HG03432 (cell line): ENCODE measurements around the gene PTPN3.

Experiments used
- ATAC-seq: cut with Tn5 transposase; IDR thresholded peaks from one replicate; pipeline ENCODE4 v1.9.1; 2021; ENCODE audit warnings: mild to moderate bottlenecking, moderate library complexity; ENCODE audit not compliant: unreplicated experiment

Gene PTPN3

DNA sequence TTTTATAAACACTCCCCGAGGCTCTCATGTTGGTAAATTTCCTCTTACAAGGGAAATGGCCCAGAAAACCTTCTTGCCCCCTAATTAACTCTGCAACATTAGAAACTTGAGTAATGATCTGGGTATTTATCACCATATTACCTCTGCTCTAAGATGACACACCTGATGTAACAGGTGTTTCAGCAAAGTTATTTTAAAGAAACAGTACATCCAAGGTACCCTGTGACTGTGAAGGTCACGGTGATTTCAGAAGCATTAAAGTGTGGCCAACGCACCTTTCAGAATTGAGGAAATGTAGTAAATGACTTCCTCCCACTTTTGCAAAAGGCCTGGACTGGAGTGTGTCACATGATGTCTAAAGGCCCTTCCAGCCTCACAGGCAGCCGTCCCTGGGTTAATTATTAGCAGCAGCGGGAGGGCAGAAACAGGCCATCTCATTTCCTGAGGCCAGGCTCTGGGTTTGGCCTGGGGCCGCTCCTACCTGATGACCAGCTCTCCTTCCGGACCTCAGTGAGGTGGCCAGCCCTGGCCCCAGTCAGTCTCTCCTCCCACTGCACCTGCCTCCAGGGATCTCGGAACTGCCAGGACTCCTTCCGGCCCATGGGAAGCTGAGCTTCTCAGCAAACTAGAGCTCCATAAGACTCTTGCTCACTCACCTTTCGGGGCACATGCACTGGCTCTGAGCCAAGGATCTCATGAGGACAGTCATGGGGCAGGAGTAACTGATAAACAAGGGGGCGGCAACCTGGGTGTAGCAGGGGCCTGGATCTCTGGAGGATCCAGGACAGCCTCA, 20.7 kb downstream of the PTPN3 start:
- peak; percentile 88 for ATAC-seq

DNA sequence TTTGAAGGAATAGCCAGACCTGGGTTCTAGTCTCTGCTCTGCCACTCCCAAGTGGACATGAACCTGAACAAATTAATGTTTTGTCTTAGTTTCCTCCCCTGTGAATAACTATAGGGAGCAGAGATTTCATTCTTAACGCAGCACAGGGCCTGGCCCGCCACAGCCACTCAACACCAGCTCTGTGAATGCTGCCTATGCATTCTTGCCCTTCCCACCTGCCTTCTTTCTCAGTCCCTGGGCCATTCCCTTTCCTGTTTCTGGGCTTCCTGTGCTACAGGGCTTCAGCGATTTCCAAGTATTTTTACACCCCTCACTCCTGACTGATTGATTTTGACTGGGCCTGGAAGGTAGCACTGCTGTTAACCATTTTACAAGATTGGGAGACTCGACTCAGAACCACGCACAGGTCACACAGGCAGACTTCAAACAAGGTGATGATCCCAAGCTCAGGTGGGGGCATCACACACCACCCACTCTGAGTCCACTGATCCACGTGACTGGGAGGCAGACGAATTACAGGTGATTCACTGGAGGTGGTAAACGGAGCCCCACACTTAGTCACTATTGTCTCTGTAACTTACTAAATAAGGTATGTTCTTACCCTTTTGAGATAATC, 21.4 kb downstream of the PTPN3 start:
- no peak for ATAC-seq

DNA sequence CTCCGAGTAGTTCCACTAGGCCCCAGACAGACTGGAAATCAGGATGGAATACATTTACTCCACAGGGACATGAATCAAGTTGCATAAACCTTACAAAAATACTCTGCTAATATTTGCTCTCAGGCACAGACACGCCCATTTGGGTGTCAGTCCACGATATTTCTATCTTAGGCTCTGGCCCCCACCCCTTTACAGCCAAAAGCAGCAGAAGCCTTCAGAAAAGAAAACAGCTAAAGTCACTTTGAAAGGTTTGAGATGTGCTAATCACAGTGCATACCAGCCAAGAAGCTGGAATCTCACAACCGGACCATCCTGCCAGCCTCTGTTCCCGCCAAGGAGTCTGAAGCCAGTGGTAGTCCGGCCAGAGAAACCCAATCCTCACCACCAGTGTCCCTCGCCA, 22.6 kb downstream of the PTPN3 start:
- ATAC-seq = no peak

DNA sequence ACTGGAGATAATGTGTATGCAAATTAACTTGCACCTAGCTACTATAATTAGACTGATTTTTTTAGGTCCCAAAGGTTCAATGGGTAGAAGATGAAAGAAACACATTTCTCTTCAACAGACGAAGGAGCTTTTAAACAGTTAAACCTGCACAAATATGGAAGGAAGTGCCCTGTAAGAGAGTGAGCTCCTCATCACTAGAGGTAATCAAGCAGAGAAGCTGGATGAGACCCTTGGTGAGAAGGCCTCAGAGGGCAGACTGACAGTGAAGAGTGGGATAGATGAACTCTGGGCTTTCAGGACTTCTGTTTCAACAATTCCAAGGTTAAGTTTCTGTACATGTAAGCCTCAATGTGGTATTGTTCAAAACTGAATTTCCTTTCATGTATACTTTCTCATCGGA, 23.2 kb downstream of the PTPN3 start:
- no peak for ATAC-seq

DNA sequence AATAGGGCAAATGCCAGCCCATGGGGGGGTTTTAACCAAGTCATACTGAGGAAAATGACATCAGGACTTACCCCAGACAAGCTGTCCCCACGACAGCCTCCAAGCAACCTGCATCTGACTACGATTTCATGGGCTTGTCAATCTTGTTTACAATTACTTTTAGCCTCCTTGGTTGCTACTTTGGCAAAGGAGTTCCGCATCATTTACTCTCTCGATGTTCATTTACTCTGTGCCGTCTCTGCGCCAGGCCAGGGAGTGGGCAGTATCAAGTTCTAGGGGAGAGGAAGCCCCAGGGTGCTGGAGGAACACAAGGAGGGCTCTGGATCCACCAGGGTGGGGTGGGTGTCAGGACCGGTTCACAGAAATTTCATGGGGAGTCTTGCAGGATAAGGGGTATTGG, 23.9 kb downstream of the PTPN3 start:
- no peak for ATAC-seq

DNA sequence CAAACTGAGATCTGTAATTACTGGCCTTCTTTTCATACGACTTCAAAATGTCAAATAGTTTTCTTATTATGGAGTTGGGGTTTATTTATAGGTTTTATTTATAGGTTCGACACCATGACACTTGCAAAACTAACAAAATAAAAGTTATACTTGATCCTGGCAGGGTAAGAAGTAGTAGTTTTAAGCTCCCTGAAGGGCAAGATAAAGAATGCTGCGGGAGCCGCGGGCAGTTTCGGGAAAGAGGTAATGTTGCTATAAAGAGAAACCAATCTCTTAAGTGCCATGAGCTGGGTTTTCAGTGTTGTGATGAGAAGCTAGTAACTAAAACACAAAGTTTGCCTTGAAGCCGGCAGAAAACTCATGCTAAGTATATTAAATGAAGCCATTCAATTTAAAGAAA, 24.8 kb downstream of the PTPN3 start:
- no peak for ATAC-seq

DNA sequence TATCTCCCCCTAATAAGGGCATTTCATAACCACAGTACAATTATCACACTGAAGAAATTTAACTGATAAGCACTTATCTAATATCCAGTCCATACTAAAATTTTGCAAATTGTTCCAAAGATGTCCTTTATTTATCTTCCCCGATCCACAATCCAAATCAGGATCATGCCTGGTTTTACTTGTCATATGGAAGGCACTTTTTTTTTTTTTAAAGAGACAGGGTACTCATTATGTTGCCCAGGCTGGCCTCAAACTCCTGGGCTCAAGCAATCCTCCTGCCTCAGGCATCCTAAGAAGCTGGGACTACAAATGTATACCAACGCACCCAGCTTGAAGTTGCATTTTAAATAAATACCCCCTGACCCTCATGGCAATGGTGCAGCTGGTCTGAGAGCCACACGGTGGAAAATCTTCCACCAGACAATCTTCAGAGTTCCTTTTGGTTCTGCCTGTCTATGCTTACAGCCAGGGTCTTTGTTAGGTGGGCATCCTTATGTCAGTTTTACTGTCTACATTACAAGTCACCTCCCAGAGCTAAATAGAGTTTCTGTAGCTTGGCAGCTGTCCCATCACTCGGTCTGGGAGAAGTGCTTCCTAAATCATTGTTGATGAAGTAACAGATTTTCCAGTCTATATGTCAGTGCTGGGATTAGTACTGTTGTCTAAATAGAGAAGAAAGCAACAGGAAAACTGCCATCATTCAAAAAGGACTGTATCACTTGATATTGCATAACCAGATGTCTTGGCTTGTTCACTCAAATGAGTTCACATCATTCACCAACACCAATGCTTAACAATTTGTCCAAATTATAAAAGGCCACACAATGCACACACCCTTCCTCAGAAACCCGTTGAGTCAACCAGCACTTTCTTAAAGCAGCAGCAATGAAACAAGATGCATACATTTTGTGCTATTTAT, 26.4 kb downstream of the PTPN3 start:
- ATAC-seq = no peak

DNA sequence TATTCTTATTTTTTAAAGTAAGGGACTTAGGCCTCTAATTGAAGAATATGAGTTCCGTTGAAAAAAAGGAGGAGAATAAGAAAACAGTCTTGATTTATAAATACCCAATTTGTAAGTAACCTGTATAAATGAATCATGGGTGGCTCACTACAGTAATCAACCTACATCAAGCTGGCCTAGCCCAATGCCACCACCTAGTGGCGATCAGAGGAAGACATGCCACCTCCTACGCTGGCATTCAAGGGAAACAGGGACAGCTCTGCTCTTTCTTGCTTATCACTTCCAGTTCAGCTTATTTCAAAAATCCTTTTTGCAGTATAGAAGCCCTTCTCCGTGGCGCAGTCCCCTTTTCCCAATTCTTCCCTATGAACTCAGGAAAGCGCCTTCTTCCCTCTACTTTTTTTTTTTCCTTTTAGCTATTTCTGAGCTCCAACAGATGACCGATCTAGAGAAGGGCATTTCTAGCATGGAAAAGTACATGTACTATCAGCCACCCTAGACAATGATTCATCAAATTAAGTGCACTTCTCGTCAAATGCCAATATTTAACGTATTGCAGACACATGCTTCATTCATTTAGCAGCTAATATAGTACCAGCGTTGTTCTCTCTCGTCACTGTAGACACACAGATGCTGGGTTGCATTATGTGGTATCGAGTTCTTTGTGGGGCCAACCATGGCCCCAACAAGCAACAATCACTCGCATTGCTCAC, 28.3 kb downstream of the PTPN3 start:
- ATAC-seq = peak; percentile 91

DNA sequence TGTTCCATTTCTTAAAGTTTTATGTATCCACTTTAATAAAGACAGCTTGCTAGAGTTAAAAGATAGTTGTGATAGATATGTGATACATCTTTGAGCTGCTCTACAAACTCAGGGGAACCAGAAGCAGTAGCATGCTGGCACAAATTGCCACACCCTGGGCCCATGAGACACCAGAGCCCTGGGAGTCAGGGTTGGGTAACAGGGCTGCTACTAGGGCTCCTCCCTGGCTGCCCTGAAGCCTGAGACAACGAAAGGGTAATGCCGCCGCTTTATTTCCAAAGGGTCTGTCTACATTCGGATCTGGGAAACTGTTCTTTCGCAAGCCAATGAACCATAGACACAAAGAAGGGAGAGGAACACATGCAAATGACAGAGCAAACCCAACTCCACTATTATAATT, 29.2 kb downstream of the PTPN3 start:
- no peak for ATAC-seq

DNA sequence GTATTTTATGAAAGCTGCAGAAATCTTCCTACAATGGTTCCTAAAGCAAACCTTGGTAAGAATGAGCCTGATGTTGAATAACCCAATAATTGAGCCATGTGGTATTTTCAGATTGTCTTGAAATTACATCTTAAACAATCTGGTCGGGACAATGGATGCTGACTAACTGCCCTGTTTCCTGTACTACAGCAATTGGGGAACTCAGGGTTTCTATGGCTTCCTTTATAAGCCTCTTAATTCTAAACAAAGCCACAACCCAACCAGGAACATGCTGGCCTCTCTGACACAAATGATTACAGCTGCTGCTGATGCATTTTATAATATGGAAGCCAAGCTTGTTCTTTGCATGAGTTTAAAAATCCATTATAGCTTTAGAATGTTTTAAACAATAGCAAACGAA, 30.2 kb downstream of the PTPN3 start:
- no peak for ATAC-seq

DNA sequence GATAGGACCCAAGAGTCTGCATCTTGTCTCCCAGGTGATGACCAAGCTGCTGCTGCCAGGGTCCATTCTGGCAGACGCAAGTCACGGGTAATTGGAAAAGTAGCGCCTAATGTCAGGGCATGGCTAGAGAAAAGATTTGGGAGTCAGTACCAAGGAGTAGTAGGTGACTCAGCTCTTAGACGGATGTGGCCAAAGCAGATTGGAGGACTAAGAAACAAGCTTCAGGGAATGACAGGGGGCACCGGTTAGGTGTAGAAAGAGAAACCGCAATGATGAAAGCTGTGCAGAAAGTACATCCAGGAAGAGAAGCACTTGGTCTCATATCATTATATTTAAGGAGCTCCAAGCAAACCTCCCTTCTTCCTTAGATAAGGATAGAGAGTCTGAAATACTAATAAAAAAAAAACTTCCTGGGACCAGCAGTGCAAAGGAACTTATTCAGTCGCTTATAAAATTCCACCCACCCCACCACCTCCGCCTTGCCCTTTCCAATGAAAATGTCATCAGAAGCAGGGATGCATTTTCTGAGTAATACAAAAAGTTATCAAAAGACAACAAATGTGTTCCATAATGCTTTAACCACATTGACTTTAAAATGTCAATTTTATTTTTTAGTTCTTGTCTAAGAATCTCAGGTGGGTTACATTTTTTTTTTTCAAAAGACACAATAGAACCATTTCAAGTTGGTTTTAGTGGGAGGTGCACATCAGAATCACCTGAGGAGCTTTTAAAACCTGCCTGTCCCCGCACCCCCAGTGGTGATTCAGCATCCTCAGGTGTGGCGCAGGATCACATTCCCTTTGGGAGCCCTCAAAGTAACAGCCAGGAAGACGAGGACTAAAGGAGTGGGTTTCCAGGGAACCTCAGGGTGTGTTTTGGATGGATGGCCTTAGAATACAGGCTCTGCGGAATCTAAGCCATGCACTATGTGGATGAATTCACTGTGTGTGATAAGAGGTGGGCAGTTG, 31.2 kb downstream of the PTPN3 start:
- ATAC-seq = no peak

DNA sequence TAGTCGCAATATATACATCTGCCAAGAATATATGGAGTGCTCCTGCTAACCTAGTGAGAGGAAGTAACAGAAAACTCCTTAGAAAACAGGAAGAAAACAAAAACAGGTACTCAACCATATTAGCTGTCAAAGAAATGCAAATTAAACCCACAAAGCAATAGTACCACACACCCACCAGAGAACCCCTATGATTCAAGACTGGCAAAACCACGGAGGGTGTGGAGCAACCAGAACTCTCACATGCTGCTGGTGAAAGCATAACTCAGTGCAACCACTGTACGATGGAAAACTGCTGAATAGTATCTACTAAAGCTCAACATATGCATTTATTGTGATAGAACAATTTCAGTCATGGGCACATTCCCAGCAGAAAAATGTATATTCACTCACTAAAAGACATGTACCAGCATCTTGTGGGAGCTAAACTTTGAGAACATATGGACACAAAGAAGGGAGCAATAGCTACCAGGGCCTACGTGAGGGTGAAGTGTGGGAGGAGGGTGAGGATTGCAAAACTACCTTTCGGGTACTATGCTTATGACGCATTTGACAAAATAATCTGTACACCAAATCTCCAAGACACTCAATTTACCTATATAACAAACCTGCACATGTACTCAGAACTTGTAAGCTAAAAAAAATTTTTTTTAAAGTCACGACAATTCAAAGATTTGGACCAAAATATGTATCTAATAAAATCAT, 34.0 kb downstream of the PTPN3 start:
- peak; percentile 78 for ATAC-seq

DNA sequence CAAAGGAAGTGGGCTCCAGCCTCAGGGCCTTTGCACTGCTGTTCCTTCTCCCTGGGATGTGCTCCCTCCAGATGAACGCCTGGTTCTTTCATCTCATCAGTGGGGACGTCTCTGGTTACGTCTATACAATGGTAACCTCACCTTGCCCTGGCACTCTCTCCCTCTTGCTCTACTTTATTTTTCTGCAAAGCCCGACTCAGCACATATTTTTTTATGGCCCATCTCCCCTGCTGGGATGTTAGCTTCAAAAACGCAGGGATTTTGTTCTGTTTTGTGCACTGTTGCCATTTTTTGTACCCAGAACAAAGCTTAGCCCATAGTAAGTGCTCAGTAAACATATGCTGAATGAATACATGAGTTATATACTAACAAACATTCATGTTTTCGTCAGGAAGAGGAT, 37.5 kb downstream of the PTPN3 start:
- no peak for ATAC-seq

DNA sequence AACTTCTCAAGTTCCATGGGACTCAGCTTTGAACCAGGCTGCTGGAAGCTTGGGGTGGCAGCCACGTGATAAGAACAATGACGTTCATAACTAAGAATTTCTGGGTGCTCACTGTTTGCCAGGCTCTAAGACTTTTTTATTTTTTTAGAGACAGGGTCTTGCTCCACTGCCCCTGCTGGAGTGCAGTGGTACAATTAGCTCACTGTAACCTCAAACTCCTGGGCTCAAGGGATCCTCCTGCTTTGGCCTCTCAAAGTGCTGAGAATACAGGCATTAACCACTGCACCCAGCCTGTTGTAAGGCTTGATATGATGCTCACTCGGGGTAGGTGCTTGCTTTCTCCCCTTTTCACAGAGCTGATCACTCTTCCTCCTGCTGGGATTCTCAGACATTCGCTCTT, 38.7 kb downstream of the PTPN3 start:
- ATAC-seq = no peak

DNA sequence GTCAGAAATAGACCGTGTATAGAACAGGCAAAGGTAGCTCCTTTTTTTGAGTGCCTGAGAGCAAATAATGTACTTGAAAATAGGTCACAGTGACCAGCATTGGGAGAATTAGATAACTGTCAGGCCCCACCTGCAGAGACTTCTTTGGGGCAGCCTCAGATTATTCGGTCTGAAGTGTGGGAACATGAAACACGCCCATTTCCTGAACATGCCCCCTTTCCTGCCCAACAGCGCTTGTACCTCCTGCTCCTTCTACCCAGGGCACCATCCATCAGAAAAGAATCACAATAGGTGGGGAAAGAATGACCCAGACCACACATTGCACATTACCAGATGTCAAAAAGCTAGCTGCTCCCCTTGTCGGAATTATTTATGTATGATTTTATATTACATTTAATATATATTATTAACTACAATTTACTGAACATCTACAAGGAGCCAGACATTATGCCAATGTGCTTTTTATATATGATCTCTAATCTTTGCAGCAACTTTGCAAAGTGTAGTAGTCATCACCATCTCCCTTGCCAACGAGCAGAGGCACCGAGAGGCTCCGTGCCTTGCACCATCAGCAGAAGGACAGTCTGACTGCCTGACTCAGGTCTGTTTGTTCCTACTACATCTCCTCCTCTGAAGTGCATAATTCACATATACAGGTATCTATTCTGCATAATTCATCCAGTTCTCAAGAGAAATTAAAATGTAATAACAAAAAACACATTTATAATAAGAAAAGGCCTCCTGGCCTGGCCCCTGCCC, 39.5 kb downstream of the PTPN3 start:
- ATAC-seq = no peak

DNA sequence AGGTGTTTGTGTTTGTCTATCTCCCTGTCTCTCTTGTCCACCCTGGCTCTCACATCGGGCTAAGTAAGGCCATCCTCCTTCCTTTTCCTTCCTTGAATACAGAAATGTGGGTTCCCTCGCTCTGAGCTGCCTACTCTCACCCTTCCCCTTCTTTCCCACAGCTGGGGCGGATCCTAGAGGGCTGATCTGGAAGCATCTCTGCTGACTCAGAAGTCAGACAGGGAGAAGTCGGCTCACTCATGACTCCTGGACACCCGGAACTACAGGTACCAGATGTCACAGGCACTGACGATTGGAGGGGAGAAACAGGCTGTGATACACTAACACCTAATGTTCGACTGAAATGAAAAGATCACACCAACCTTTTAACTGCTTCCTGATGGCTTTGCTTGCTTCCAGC, 41.3 kb downstream of the PTPN3 start:
- no peak for ATAC-seq

DNA sequence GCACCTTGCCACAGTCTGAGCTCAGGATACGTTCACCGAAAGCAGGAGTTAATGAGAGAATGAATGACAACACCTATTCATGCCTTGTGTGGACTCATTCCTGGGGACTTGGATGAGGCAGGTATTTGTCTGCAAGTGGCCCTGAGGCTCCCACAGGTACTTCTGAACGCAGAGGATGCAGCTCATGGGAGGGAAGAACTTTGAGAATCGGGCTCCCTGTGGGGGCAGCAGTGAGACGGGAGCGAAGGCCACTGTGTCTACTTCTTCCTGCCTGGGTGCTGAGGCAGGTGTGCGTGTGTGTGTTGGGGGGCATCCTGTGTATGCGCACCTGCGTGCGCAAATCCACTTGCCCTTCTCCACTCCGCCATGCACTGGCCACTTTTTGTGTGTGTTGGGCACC, 42.2 kb downstream of the PTPN3 start:
- ATAC-seq = no peak

DNA sequence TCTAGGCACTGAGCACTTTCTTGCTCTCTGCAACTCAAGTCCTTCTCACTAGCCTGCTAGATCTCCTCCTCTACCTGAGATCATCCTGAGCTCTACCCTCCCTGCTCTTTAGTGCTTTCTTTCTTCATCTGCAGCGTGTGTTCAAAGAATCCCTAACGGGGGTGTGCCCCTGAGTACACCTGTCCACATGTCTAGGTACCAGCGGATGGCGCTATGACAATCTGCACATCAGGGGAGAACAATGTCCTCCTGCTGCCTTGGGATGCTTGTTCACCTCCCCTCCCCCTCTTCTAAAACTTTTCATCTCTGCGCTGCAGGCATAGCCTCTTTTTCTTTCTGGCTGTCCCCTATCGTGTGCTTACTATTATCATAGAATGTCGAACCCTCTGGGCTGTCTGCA, 42.7 kb downstream of the PTPN3 start:
- ATAC-seq = no peak
